Kidney tubule cell (primary cell): ENCODE results near the gene DNAH3.
"Not testable (repeated sequence)": the region's sequence is repeated elsewhere in the genome, so short reads cannot be mapped to it uniquely, and the experiment has no call there.

ENCODE experiments used
- DNase-seq: peaks from one replicate; pipeline ENCODE4 v3.0.0-alpha.2; 2018; ENCODE audit warnings: low spot score

The DNAH3 gene

DNA sequence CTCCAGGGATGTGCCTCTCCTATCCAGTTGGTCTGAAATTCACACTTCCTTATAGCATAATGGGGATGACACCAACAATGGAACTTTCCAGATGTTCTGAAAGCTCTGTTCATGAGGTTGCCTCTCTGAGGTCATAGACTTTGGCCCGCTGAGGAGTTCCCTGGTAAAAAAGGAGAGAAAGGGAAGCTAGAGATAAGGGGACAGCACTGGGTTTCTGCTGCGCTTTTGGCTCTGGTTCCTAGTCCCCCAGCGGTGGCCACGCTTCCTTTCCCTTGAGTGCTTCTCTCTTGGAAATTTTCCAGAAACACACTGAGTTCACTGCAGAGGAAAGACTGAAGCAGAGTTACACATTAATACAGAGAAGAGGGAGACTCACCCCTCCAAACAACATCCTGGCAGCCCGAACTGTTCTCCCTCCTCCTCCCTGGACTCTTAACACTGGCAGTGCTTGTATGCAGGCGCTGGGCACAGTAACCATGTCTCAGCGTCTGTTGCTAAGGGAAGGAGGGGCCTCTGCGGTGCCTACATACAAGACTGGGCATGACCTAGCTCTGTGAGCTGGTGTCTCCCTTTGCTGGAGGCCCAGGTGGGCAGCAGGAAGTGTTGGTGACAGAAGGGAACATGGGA, at the start of gene DNAH3:
Gene DNAH3, minus strand, starts transcription at position 472 of the 627 bp plus-strand sequence. CDS start 527 bp downstream, outside the sequence.
- peak; percentile 97 for DNase-seq

GRCh38 chr16:21199607-21200218, 49.1 kb upstream of the DNAH3 start:
- no peak for DNase-seq

- no peak for DNase-seq
Observed at GRCh38 chr16:21197621-21198020, 47.0 kb upstream of the DNAH3 start.

DNA sequence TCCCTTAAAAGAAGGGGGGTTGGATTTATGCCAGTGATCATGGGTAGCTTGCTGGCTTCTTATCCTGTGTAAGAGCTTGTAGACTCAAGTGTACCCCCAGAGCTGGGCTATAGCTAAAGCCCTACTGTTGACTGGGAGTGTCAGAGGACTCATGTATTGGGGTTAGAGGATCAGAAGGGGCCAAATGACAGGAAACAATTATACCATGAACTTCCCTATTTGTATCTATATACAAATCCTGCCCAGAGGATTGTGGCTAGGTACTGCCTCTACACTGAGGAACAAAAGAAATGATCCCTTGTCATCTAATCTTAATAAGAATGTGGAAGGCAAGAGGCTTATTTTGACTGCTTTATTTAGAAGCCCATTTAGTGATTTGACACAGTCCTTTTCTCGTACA, 46.5 kb upstream of the DNAH3 start:
- no peak for DNase-seq

DNA sequence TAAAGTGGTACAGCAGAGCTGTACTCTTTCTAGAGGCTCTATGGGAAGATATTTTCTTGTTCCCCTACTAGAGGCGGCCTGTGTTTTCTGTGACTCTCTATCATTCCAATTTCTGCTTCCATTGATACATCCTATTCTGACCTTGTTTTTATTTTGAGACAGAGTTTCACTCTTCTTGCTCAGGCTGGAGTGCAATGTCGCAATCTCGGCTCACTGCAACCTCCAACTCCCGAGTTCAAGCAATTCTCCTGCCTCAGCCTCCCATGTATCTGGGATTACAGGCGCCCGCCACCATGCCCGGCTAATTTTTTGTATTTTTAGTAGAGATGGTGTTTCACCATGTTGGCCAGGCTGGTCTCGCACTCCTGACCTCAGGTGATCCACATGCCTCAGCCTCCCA, 44.7 kb upstream of the DNAH3 start:
- DNase-seq, result not testable (repeated sequence)

- peak; percentile 25 for DNase-seq
Observed at GRCh38 chr16:21194771-21195301, 44.2 kb upstream of the DNAH3 start.

GRCh38 chr16:21192991-21193390, 42.3 kb upstream of the DNAH3 start:
- no peak for DNase-seq

DNA sequence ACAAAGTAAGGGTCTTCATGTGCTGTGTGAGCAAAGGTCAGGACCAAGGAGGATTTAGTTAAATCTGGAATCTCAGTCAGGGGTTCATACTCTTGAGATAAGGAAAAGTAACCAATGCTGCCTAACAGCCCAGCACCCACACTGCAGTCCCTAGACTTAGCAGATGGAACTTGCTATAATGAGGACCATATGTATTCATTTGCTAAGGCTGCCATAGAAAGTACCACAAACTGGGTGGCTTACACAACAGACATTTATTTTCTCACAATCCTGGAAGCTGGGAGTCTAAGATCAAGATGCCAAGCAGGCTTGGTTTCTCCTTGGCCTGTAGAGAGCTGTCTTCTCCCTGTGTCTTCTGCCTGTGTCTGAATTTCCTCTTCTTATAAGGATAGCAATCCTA, 40.0 kb upstream of the DNAH3 start:
- DNase-seq, result no peak

- DNase-seq, result no peak
Observed at GRCh38 chr16:21190013-21190412, 39.4 kb upstream of the DNAH3 start.

GRCh38 chr16:21189311-21189710, 38.7 kb upstream of the DNAH3 start:
- DNase-seq, result no peak

DNA sequence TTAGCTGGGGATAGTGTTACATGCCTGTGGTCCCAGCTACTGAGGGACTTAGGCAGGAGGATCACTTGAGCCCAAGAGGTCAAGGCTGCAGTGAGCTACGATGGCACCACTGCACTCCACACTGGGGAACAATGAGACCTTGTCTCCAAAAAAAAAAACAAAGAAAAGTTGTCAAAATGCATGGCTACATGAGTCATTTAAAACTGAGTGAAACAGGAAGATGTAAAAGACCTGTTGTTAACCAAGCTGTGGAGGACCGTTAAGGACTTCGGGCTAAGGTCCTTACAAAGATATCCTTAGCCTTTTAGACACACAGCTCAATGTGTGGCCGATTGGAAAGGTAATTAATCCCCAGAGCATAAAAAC, 35.7 kb upstream of the DNAH3 start:
- DNase-seq, result peak; percentile 22

GRCh38 chr16:21185659-21186325, 35.1 kb upstream of the DNAH3 start:
- no peak for DNase-seq

GRCh38 chr16:21184834-21185233, 34.2 kb upstream of the DNAH3 start:
- DNase-seq, result peak; percentile 89

DNA sequence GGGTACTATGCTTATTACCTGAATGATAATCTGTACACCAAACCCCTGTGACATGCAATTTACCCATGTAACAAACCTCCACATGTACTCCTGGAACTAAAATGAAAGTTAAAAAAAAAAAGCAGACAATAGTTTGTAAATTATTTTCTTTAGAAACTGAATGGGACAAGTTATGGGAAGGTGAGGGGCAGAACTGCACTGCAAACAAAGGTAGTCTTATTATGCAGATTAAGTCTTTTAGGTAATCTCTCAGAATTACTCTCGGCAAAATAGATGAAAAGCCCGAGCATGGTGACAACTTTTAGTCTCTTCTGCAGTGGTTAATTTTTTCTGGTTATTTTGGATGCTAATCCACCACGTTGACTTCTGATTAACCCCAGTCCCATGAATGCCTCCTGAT, 33.3 kb upstream of the DNAH3 start:
- no peak for DNase-seq

DNA sequence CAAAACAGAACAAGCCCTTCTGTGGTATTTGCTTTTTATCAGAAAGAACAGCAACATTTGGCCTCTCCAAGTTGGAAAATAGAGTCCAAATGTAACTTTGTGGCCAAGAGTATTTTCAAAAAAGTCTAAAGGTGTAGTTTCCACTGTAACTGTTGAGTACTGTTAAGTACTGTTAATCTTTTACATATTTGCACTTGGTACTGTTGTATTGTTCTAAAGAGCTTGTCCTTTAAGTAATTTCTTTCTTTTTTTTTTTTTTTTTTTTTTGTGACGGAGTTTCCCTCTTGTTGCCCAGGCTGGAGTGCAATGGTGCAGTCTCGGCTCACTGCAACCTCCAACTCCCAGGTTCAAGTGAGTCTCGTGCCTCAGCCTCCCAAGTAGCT, 29.3 kb upstream of the DNAH3 start:
- DNase-seq, result no peak

- no peak for DNase-seq
Observed at GRCh38 chr16:21179126-21179982, 28.7 kb upstream of the DNAH3 start.

GRCh38 chr16:21175397-21175796, 24.8 kb upstream of the DNAH3 start:
- DNase-seq, result no peak

DNA sequence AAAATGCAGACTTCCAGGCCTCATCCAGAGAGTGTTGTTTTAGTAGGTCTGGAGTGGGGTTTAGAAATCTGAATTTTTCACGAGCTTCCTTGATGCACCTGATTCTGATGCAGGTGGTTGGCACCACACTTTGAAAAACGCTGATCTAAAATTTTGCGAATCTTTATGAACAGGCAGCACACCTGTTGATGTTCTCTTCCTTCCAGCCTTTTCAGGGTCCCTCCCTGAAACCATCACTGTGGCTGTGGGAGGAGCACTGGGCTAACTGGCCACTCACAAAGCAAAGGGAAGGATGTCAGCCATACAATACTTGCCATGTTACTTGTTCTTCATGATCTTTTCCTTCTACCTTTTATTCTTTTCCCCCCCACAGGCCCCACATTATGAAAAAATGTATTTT, 22.0 kb upstream of the DNAH3 start:
- no peak for DNase-seq

DNA sequence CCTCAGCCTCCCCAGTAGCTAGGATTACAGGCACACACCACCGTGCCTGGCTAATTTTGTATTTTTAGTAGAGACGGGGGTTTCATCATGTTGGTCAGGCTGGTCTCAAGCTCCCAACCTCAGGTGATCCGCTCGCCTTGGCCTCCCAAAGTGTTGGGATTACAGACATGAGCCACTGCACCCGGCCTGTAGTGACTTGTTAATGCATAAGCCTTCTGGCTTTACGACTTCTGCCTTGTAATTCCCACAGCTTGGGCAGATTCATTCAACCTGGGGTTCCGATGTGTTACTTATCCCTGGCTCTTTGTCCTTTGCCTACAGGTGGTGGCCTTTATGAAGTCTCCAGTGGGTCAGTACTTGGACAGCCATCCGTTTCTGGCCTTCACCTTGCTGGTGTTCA, 19.5 kb upstream of the DNAH3 start:
- DNase-seq, result not testable (repeated sequence)

DNA sequence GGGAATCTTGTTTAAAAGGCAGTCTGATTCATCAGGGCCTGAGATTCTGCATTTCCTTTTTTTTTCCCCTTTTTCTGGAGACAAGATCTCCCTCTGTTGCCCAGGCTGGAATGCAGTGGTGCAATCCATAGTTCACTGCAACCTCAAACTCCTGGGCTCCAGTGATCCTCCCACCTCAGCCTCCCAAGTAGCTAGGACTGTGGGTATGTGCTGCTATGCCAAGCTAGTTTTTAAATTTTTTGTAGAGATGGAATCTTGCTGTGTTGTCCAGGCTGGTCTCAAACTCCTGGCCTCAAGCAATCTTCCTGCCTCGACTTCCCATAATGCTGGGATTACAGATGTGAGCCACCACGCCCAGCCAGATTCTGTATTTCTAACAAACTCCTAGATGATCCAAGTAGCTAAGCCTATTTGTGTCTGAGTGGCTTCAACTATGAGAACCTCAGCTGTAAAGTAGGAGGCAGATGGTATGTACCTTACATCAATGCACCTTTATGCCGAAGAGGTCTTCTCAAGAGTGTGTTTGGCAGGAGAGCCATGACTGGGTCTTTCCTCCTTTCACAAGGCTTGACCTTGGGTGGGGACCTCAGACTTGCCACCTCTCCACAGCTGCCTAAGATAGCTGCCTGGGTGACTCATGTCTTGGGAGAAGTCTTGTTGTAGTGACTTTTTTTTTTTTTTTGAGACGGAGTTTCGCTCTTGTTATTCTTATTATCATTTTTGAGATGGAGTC, 18.8 kb upstream of the DNAH3 start:
- peak; percentile 18 for DNase-seq

DNA sequence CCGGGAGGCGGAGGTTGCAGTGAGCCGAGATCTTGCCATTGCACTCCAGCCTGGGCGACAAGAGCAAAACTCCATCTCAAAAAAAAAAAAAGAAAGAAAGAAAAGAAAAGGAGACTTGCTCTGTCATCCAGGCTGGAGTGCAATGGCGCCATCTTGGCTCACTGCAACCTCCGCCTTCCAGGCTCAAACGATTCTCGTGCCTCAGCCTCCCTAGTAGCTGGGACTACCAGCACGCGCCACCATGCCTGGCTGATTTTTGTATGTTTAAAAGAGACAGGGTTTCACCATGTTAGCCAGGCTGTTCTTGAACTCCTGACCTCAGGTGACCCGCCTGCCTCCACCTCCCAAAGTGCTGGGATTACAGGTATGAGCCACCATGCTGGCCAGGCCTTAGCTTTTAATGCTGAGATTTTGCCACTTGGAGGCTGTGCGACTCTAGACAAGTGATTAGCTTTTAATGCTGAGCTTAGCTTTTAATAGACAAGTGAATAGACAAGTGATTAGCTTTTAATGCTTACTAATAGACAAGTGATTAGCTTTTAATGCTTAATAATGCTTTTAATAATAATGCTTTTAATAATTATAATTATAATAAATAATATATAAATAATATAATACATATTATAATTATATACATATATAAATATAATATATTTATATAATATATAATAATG, 17.4 kb upstream of the DNAH3 start:
- DNase-seq, result no peak
